Tibial nerve (tissue), 4 donors: ENCODE measurements around the gene ZBTB16. TPM values are rescaled to one million over a fixed set of nuclear protein-coding genes. Genes with fewer than 3 reads are reported as not detected.

Experiments
- DNase-seq, 2 donors: peaks; one replicate each; pipeline ENCODE4 v3.0.0-alpha.2; 2019; ENCODE audit warnings: low spot score in 2 of 2
- H3K27ac ChIP-seq, 4 donors: fragments of 200-600 bp; sonication (generic) in 3 of 4; one replicate each; pipeline ENCODE4 v1.5.1; 2017 to 2019; ENCODE audit warnings: mild to moderate bottlenecking in 1 of 4
- H3K27me3 ChIP-seq, 2 donors: fragments of 200-600 bp; sonication (generic) in 1 of 2; one replicate each; pipeline versions ENCODE4 v1.5.1 to v1.6.0; 2017 to 2019
- H3K36me3 ChIP-seq, 3 donors: fragments of 200-600 bp; sonication (generic); one replicate each; pipeline ENCODE4 v1.5.1; 2018 to 2019
- H3K4me1 ChIP-seq, 4 donors: fragments of 200-600 bp; sonication (generic) in 3 of 4; one replicate each; pipeline ENCODE4 v1.5.1; 2017 to 2019
- H3K4me3 ChIP-seq, 4 donors: fragments of 200-600 bp; sonication (generic) in 3 of 4; one replicate each; pipeline ENCODE4 v1.5.1; 2017 to 2019; ENCODE audit warnings: mild to moderate bottlenecking in 1 of 4, moderate library complexity in 1 of 4
- H3K9me3 ChIP-seq, 4 donors: fragments of 200-600 bp; sonication (generic) in 3 of 4; one replicate each; pipeline ENCODE4 v1.5.1; 2017 to 2019
- EP300 ChIP-seq, 2 donors: sonication (generic); formaldehyde crosslinking; IDR thresholded peaks; one replicate each; pipeline ENCODE4 v1.6.1; 2017; ENCODE audit warnings: antibody characterized with exemption in 2 of 2, mild to moderate bottlenecking in 1 of 2
- POLR2A ChIP-seq, 2 donors: fragments of 450-650 bp; IDR thresholded peaks; one replicate each; pipeline ENCODE4 v1.6.1; 2017; ENCODE audit warnings: antibody characterized with exemption in 2 of 2, mild to moderate bottlenecking in 2 of 2, moderate library complexity in 2 of 2
- WGBS, 2 donors: methylation state at CpG; one replicate each; pipeline ENCODE4 v1.1.5; 2018; 5-methylcytosine and 5-hydroxymethylcytosine counted together
- total RNA-seq, 4 donors: library from RNA; depleted of rRNA; stranded (reverse); fragments of >200 nt; gene quantifications; one replicate each; pipeline ENCODE4 v1.1.0, GENCODE V29; 2016
- TF ChIP-seq, protein P1 (sequence below), 5 experiments: fragments of 200-600 bp in 3 of 5; fragments of 450-650 bp in 2 of 5; sonication (generic) in 3 of 5; IDR thresholded peaks; one replicate each; pipeline ENCODE4 v1.5.1; 2016 to 2019; ENCODE audit warnings: antibody characterized with exemption in 5 of 5, mild to moderate bottlenecking in 3 of 5, moderate library complexity in 2 of 5

The ZBTB16 gene
- total RNA-seq, 4 donors from 2014 or later, result 405 to 756 (median 580) TPM

DNA sequence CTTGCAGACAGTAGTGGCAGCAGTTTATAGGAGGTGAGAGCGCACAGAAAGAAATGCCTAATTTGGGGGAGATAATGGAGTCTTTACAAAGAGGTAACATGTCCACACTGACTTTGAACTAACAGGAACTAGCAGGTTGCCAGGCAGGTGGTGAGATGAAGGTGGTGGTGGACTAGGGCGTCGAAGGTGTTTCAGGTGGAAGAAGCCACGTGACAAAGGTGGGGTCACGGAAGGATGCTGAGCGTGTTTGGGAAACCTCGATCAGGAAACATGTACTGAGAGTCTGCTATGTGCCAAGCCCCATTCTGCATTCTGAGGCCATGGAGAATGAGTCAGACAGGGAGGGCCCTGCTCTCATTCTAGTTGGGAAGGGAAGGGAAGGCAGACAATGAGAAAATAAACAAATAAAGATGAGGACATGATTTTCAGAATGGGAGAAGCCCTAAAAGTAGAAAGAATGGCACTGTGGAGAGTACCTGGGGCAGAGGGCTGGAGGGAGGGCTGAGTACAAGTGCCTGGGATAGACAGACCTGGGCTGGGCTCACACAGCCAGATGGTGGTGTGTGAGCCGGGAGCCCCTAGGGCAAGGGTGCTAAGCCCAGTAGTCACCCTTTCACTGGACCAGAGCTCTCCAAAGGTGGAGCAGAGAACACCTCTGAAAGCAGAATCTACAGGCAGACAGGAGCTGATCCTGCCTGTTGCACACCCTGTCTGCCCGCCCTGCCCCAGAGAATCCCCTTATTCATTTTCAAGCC lies 220.5 kb downstream of the ZBTB16 start:
- Histone ChIP-seq H3K27ac (peak overlapping the region in 2 of 4 donors; percentile 30 to 78), H3K4me1 (peaks cover 0 to 29% (median 6%) of the 10 kb centered on the region in 4 donors), H3K4me3 (no peak overlapping the region), H3K27me3 (no peaks in the 10 kb centered on the region), H3K36me3 (no peaks in the 10 kb centered on the region), H3K9me3 (no peaks in the 10 kb centered on the region)
- TF ChIP-seq, protein P1, sequence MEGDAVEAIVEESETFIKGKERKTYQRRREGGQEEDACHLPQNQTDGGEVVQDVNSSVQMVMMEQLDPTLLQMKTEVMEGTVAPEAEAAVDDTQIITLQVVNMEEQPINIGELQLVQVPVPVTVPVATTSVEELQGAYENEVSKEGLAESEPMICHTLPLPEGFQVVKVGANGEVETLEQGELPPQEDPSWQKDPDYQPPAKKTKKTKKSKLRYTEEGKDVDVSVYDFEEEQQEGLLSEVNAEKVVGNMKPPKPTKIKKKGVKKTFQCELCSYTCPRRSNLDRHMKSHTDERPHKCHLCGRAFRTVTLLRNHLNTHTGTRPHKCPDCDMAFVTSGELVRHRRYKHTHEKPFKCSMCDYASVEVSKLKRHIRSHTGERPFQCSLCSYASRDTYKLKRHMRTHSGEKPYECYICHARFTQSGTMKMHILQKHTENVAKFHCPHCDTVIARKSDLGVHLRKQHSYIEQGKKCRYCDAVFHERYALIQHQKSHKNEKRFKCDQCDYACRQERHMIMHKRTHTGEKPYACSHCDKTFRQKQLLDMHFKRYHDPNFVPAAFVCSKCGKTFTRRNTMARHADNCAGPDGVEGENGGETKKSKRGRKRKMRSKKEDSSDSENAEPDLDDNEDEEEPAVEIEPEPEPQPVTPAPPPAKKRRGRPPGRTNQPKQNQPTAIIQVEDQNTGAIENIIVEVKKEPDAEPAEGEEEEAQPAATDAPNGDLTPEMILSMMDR (IDR thresholded peaks at IDR 0.05), result no peak
- TF ChIP-seq POLR2A (IDR thresholded peaks at IDR 0.05) (no peak), EP300 (IDR thresholded peaks at IDR 0.05) (no peak)
- DNase-seq, result no peak
- 82 to 84% methylated on average over 9 of the region's 9 CpGs for WGBS, 2 donors

GRCh38 chr11:114280696-114281095 lies 221.2 kb downstream of the ZBTB16 start:
- H3K27me3 ChIP-seq, result no peaks in the 10 kb centered on the region
- peak in 1 of 2 donors; percentile 49 for DNase-seq
- H3K4me1 ChIP-seq, result peaks cover 0 to 25% (median 6%) of the 10 kb centered on the region in 4 donors
- no peaks in the 10 kb centered on the region for H3K9me3 ChIP-seq
- H3K36me3 ChIP-seq, result no peaks in the 10 kb centered on the region
- WGBS, 2 donors, result 30 to 34% methylated on average over 3 to 6 of the region's 6 CpGs
- TF ChIP-seq POLR2A (IDR thresholded peaks at IDR 0.05), result no peak
- TF ChIP-seq, protein P1 (IDR thresholded peaks at IDR 0.05), result peak; percentile 14 to 68 (median 43)
- no peak for TF ChIP-seq EP300 (IDR thresholded peaks at IDR 0.05)
- no peak overlapping the region for H3K4me3 ChIP-seq
- peak overlapping the region in 2 of 4 donors; percentile 30 to 78 for H3K27ac ChIP-seq

GRCh38 chr11:114281388-114281956 lies 222.0 kb downstream of the ZBTB16 start:
- WGBS, 2 donors, result 93 to 96% methylated on average over 1 of the region's 1 CpG
- no peaks in the 10 kb centered on the region for H3K36me3 ChIP-seq
- TF ChIP-seq POLR2A (IDR thresholded peaks at IDR 0.05) (no peak), EP300 (IDR thresholded peaks at IDR 0.05) (no peak)
- TF ChIP-seq, protein P1 (IDR thresholded peaks at IDR 0.05), result no peak

DNA sequence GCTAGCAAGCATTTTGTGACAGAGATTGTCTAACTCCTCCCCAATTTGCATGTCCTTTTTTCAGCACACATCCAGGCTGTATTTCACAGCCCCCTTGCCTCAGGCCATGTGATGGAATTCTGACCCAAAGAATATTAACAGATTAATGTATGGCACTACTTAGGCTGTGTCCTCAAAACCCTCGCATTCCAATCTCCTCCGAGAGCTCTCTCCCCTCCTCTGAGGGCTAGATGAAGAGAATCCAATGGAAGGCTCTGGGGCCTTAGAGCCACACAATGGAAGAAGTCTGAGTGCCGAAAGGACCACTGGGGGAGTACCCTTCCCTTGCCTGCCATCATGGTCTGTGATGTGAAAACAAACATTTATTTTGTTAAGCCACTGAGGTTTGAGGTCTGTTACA lies 223.0 kb downstream of the ZBTB16 start:
- WGBS, 2 donors, result 77 to 86% methylated on average over 3 of the region's 3 CpGs
- no peaks in the 10 kb centered on the region for H3K9me3 ChIP-seq
- no peaks in the 10 kb centered on the region for H3K36me3 ChIP-seq
- DNase-seq, result no peak
- peaks cover 0 to 25% (median 6%) of the 10 kb centered on the region in 4 donors for H3K4me1 ChIP-seq
- H3K27ac ChIP-seq, result no peak overlapping the region
- no peaks in the 10 kb centered on the region for H3K27me3 ChIP-seq
- no peak overlapping the region for H3K4me3 ChIP-seq
- TF ChIP-seq, protein P1 (IDR thresholded peaks at IDR 0.05), result no peak
- TF ChIP-seq EP300 (IDR thresholded peaks at IDR 0.05) (no peak), POLR2A (IDR thresholded peaks at IDR 0.05) (no peak)

More at GRCh38 chr11:114281388-114281956, 222.0 kb downstream of the ZBTB16 start:
- no peak overlapping the region for H3K4me3 ChIP-seq
- no peaks in the 10 kb centered on the region for H3K9me3 ChIP-seq
- no peaks in the 10 kb centered on the region for H3K27me3 ChIP-seq
- peaks cover 0 to 25% (median 6%) of the 10 kb centered on the region in 4 donors for H3K4me1 ChIP-seq
- peak overlapping the region in 2 of 4 donors; percentile 30 to 78 for H3K27ac ChIP-seq
- no peak for DNase-seq

DNA sequence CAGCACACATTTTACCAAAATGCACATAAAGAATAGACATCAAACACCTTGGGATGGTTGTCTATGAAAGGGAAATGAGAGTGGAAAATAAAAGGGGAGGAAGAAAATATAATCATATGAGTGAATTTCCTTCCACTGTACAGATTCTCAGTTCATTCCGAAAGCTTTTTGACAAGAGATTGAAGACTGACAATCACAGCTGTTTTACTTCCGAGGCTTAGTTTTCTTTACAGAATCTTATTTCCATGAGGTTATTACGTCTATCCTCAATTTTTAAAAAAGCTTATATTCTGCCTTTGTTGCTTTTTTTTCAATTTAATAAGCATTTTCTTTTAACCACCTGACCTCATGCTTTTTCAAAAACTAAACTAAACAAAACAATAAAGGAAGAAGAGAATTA lies 223.9 kb downstream of the ZBTB16 start:
- DNase-seq, result no peak
- peaks cover 0 to 25% (median 6%) of the 10 kb centered on the region in 4 donors for H3K4me1 ChIP-seq
- no peak overlapping the region for H3K4me3 ChIP-seq
- TF ChIP-seq EP300 (IDR thresholded peaks at IDR 0.05), result no peak
- no peaks in the 10 kb centered on the region for H3K9me3 ChIP-seq
- WGBS, 2 donors, result 84 to 91% methylated on average over 3 of the region's 3 CpGs
- no peaks in the 10 kb centered on the region for H3K27me3 ChIP-seq
- no peak overlapping the region for H3K27ac ChIP-seq
- H3K36me3 ChIP-seq, result no peaks in the 10 kb centered on the region
